CD8-positive, alpha-beta memory T cell (primary cell): ENCODE data around the gene LHX8. TPM values are rescaled to one million over a fixed set of nuclear protein-coding genes. Genes with fewer than 3 reads are reported as not detected.

Experiments used
- CTCF ChIA-PET: fragments of 350-600 bp; sonication (Branson Sonifier 250); formaldehyde crosslinking; loops from one replicate; lab custom pipeline; 2021; ENCODE audit warnings: antibody characterized with exemption; lab: Charles Lee
- POLR2A ChIA-PET: fragments of 350-600 bp; sonication (Branson Sonifier 250); formaldehyde crosslinking; loops from one replicate; lab custom pipeline; 2021; ENCODE audit warnings: antibody characterized with exemption; lab: Charles Lee
- DNase-seq, 5 donors: peaks; one replicate each; pipeline versions ENCODE4 v3.0.0 to v3.0.0-alpha.2; 2020 to 2022; ENCODE audit warnings: mixed read lengths in 1 of 5
- H3K27ac ChIP-seq: one replicate; pipeline ENCODE4 v1.7.0; 2013; ENCODE audit warnings: low read depth, mild to moderate bottlenecking, low read length, moderate library complexity
- H3K27me3 ChIP-seq: 2 replicates; pipeline ENCODE4 v1.7.0; 2013; ENCODE audit warnings: low read length, mild to moderate bottlenecking; ENCODE audit not compliant: insufficient read depth, poor library complexity, severe bottlenecking
- H3K36me3 ChIP-seq: 2 replicates; pipeline ENCODE4 v1.7.0; 2013; ENCODE audit warnings: mild to moderate bottlenecking, low read length, moderate library complexity; ENCODE audit not compliant: insufficient read depth
- H3K4me1 ChIP-seq: 2 replicates; pipeline ENCODE4 v1.7.0; 2013; ENCODE audit warnings: mild to moderate bottlenecking, low read length, moderate library complexity; ENCODE audit not compliant: insufficient read depth
- H3K4me3 ChIP-seq: 2 replicates; pipeline ENCODE4 v1.7.0; 2013; ENCODE audit warnings: mild to moderate bottlenecking, low read length
- H3K9me3 ChIP-seq: 2 replicates; pipeline ENCODE4 v1.7.0; 2013; ENCODE audit warnings: mild to moderate bottlenecking, low read length
- H3K27ac Mint-ChIP-seq, 8 donors: one replicate each; pipeline ENCODE4 v1.8.0; 2020 to 2021; ENCODE audit warnings: mixed read lengths in 8 of 8, mild to moderate bottlenecking in 6 of 8, inconsistent platforms in 3 of 8, moderate library complexity in 3 of 8
- H3K27me3 Mint-ChIP-seq, 2 donors: one replicate each; pipeline ENCODE4 v1.8.0; 2020 to 2021; ENCODE audit warnings: mixed read lengths in 2 of 2, mild to moderate bottlenecking in 1 of 2, moderate library complexity in 1 of 2
- H3K36me3 Mint-ChIP-seq, 3 donors: one replicate each; pipeline ENCODE4 v1.8.0; 2020 to 2021; ENCODE audit warnings: mixed read lengths in 3 of 3, inconsistent platforms in 1 of 3, mild to moderate bottlenecking in 1 of 3
- H3K4me1 Mint-ChIP-seq, 3 donors: one replicate each; pipeline ENCODE4 v1.8.0; 2020 to 2021; ENCODE audit warnings: mixed read lengths in 3 of 3, inconsistent platforms in 1 of 3, mild to moderate bottlenecking in 1 of 3
- H3K4me3 Mint-ChIP-seq, 7 donors: one replicate each; pipeline ENCODE4 v1.8.0; 2020 to 2021; ENCODE audit warnings: mixed read lengths in 7 of 7, mild to moderate bottlenecking in 6 of 7, moderate library complexity in 4 of 7, inconsistent platforms in 2 of 7
- H3K9me3 Mint-ChIP-seq, 5 donors: one replicate each; pipeline ENCODE4 v1.8.0; 2020 to 2022; ENCODE audit warnings: mixed read lengths in 5 of 5, mild to moderate bottlenecking in 3 of 5, moderate library complexity in 2 of 5, inconsistent platforms in 1 of 5
- polyA plus RNA-seq: library from polyadenylated mRNA; unstranded; fragments of 300-500 nt; fragmentation: Illumina TruSeq; gene quantifications from one replicate; pipeline ENCODE4 v1.2.3, GENCODE V29; 2021
- total RNA-seq, 2 experiments: library from RNA; stranded (reverse); gene quantifications; one replicate each; pipeline ENCODE4 v1.2.3, GENCODE V29; 2021

Gene LHX8
- total and polyA plus RNA-seq, 3 experiments from 2014 or later: not detected

- Histone ChIP-seq H3K27ac (no peak overlapping the region), H3K9me3 (no peaks in the 10 kb centered on the region), H3K4me3 (no peak overlapping the region), H3K4me1 (no peaks in the 10 kb centered on the region), H3K36me3 (no peaks in the 10 kb centered on the region), H3K27me3 (no peaks in the 10 kb centered on the region)
- Mint-ChIP-seq H3K36me3 (no peaks in the 10 kb centered on the region), H3K4me3 (no peak overlapping the region), H3K27ac (no peak overlapping the region), H3K27me3 (no peaks in the 10 kb centered on the region), H3K4me1 (no peaks in the 10 kb centered on the region), H3K9me3 (no peaks in the 10 kb centered on the region)
- no peak for DNase-seq
- ChIA-PET CTCF (no interaction called here), POLR2A (no interaction called here)
Observed at GRCh38 chr1:75203415-75204277, 69.5 kb downstream of the LHX8 start.

- Histone ChIP-seq H3K27me3 (no peaks in the 10 kb centered on the region), H3K4me3 (no peak overlapping the region), H3K36me3 (no peaks in the 10 kb centered on the region), H3K9me3 (no peaks in the 10 kb centered on the region), H3K4me1 (no peaks in the 10 kb centered on the region), H3K27ac (no peak overlapping the region)
- H3K4me3 Mint-ChIP-seq: no peak overlapping the region
- H3K27ac Mint-ChIP-seq: no peak overlapping the region
- H3K27me3 Mint-ChIP-seq: no peaks in the 10 kb centered on the region
- no peaks in the 10 kb centered on the region for H3K36me3 Mint-ChIP-seq
- no peaks in the 10 kb centered on the region for H3K9me3 Mint-ChIP-seq
- no peak for DNase-seq
- CTCF ChIA-PET: no interaction called here
- POLR2A ChIA-PET: no interaction called here
- H3K4me1 Mint-ChIP-seq: no peaks in the 10 kb centered on the region
Observed at GRCh38 chr1:75208862-75209261, 74.7 kb downstream of the LHX8 start.
